H1 (cell line): ENCODE results near the gene TTC3. TPM values are rescaled to one million over a fixed set of nuclear protein-coding genes. Genes with fewer than 3 reads are reported as not detected.
"Not testable (repeated sequence)": the region's sequence is repeated elsewhere in the genome, so short reads cannot be mapped to it uniquely, and the experiment has no call there.

Source experiments
- CTCF ChIA-PET: fragments of 300-600 bp; sonication (Branson Sonifier 250); formaldehyde crosslinking; loops from one replicate; lab custom pipeline; 2021; ENCODE audit not compliant: partially characterized antibody; lab: Charles Lee
- POLR2A ChIA-PET: fragments of 300-600 bp; sonication (Branson Sonifier 250); formaldehyde crosslinking; loops from one replicate; lab custom pipeline; 2021; ENCODE audit warnings: inconsistent platforms; ENCODE audit not compliant: partially characterized antibody; lab: Charles Lee
- DNase-seq, 2 experiments: peaks; one replicate each; pipeline versions ENCODE4 v3.0.0 to v3.0.0-alpha.2; 2010 to 2022; ENCODE audit warnings: low spot score in 2 of 2, low read depth in 1 of 2, mixed read lengths in 1 of 2
- FAIRE-seq: peaks from 2 replicates; lab custom pipeline; 2011; peaks lifted over from hg19 to GRCh38; lab: Jason Lieb, UNC
- H2AFZ ChIP-seq: 2 replicates; pipeline ENCODE4 v1.8.1; 2012; ENCODE audit warnings: low read length, inconsistent platforms
- H2AK5ac ChIP-seq: 2 replicates; pipeline ENCODE4 v1.6.1; 2013; ENCODE audit warnings: low read depth, low read length
- H2BK120ac ChIP-seq: replicated peaks from 2 replicates; pipeline ENCODE3; 2013; ENCODE audit warnings: low read depth, low read length, inconsistent platforms
- H2BK12ac ChIP-seq: 2 replicates; pipeline ENCODE4 v1.6.1; 2013; ENCODE audit warnings: low read depth, low read length
- H2BK15ac ChIP-seq: 2 replicates; pipeline ENCODE4 v1.6.1; 2013; ENCODE audit warnings: low read length
- H2BK20ac ChIP-seq: 2 replicates; pipeline ENCODE4 v1.6.1; 2013; ENCODE audit warnings: low read length
- H2BK5ac ChIP-seq: 2 replicates; pipeline ENCODE4 v1.6.1; 2013; ENCODE audit warnings: low read depth, low read length
- H3K14ac ChIP-seq: 2 replicates; pipeline ENCODE4 v1.6.1; 2013; ENCODE audit warnings: inconsistent platforms; ENCODE audit not compliant: insufficient read length
- H3K18ac ChIP-seq: 2 replicates; pipeline ENCODE4 v1.6.1; 2013; ENCODE audit warnings: low read length; ENCODE audit errors: extremely low read depth
- H3K23ac ChIP-seq: 2 replicates; pipeline ENCODE4 v1.6.1; 2013; ENCODE audit warnings: inconsistent platforms; ENCODE audit not compliant: insufficient read length
- H3K23me2 ChIP-seq: 2 replicates; pipeline ENCODE4 v1.6.1; 2013; ENCODE audit warnings: low read depth, low read length
- H3K27ac ChIP-seq: 2 replicates; pipeline ENCODE4 v1.6.1; 2011; ENCODE audit warnings: low read depth, low read length, inconsistent platforms
- H3K27me3 ChIP-seq, 4 experiments: replicated peaks in 1 of 4; 1 replicate in 1 of 4; 2 replicates in 3 of 4; pipeline versions ENCODE4 v1.6.1 to v1.8.1; 2011 to 2013; ENCODE audit warnings: low read length in 3 of 4, mild to moderate bottlenecking in 3 of 4, inconsistent platforms in 2 of 4, mixed read lengths in 2 of 4, moderate library complexity in 1 of 4; ENCODE audit not compliant: control insufficient read depth in 3 of 4, insufficient read depth in 3 of 4; ENCODE audit errors: extremely low read depth in 1 of 4
- H3K36me3 ChIP-seq, 4 experiments: 2 replicates each; pipeline versions ENCODE4 v1.6.1 to v1.8.1; 2011 to 2013; ENCODE audit warnings: mild to moderate bottlenecking in 4 of 4, low read length in 3 of 4, moderate library complexity in 2 of 4, control low read depth in 1 of 4, inconsistent platforms in 1 of 4; ENCODE audit not compliant: insufficient read depth in 4 of 4, control insufficient read depth in 2 of 4
- H3K4ac ChIP-seq: replicated peaks from 2 replicates; pipeline ENCODE3; 2013; ENCODE audit warnings: low read length, low read depth, mixed read lengths, inconsistent platforms; ENCODE audit not compliant: insufficient read length
- H3K4me1 ChIP-seq, 4 experiments: replicated peaks in 1 of 4; 1 replicate in 1 of 4; 2 replicates in 3 of 4; pipeline versions ENCODE4 v1.6.1 to v1.8.1; 2011 to 2013; ENCODE audit warnings: low read length in 3 of 4, inconsistent platforms in 2 of 4, mixed read lengths in 1 of 4; ENCODE audit not compliant: insufficient read depth in 4 of 4, control insufficient read depth in 3 of 4
- H3K4me2 ChIP-seq, 2 experiments: 2 replicates each; pipeline versions ENCODE4 v1.6.1 to v1.8.1; 2011 to 2013; ENCODE audit warnings: low read depth in 2 of 2, low read length in 2 of 2, control low read depth in 1 of 2, inconsistent platforms in 1 of 2, mild to moderate bottlenecking in 1 of 2; ENCODE audit not compliant: insufficient read depth in 1 of 2
- H3K4me3 ChIP-seq, 4 experiments: fragments of 200-600, 300-600 bp in 1 of 4; sonication (generic), shearing (Covaris generic), sonication (Bioruptor Twin) in 1 of 4; 2 replicates each; pipeline versions ENCODE4 v1.5.1 to v1.8.1; 2011 to 2016; ENCODE audit warnings: low read length in 4 of 4, low read depth in 3 of 4, control low read depth in 2 of 4, inconsistent platforms in 2 of 4, mild to moderate bottlenecking in 2 of 4, mixed read lengths in 1 of 4, moderate library complexity in 1 of 4; ENCODE audit not compliant: insufficient read depth in 2 of 4; ENCODE audit errors: extremely low read depth in 1 of 4
- H3K56ac ChIP-seq: replicated peaks from 2 replicates; pipeline ENCODE3; 2013; ENCODE audit warnings: low read depth, mild to moderate bottlenecking, mixed read lengths, low read length, inconsistent platforms; ENCODE audit not compliant: insufficient read length
- H3K79me1 ChIP-seq: 2 replicates; pipeline ENCODE4 v1.6.1; 2013; ENCODE audit warnings: low read depth, low read length, control low read depth
- H3K79me2 ChIP-seq, 2 experiments: 2 replicates each; pipeline versions ENCODE4 v1.6.1 to v1.8.1; 2012 to 2013; ENCODE audit warnings: low read length in 2 of 2, mild to moderate bottlenecking in 2 of 2, inconsistent platforms in 1 of 2; ENCODE audit not compliant: insufficient read depth in 2 of 2, control insufficient read depth in 1 of 2
- H3K9ac ChIP-seq, 4 experiments: replicated peaks in 1 of 4; 1 replicate in 1 of 4; 2 replicates in 3 of 4; pipeline versions ENCODE4 v1.6.1 to v1.8.1; 2011 to 2013; ENCODE audit warnings: low read depth in 3 of 4, low read length in 3 of 4, control low read depth in 2 of 4, mild to moderate bottlenecking in 2 of 4, moderate library complexity in 2 of 4, inconsistent platforms in 1 of 4; ENCODE audit errors: extremely low read depth in 1 of 4
- H3K9me3 ChIP-seq, 2 experiments: 2 replicates each; pipeline versions ENCODE4 v1.6.1 to v1.8.1; 2012 to 2013; ENCODE audit warnings: mild to moderate bottlenecking in 2 of 2, moderate library complexity in 2 of 2, control low read depth in 1 of 2, inconsistent platforms in 1 of 2, low read depth in 1 of 2, low read length in 1 of 2, mixed read lengths in 1 of 2; ENCODE audit not compliant: insufficient read depth in 2 of 2
- H4K20me1 ChIP-seq, 2 experiments: replicated peaks in 1 of 2; 2 replicates each; pipeline versions ENCODE3 to v1.8.1; 2011 to 2013; ENCODE audit warnings: inconsistent platforms in 2 of 2, low read length in 2 of 2, mild to moderate bottlenecking in 1 of 2; ENCODE audit not compliant: insufficient read depth in 2 of 2, control insufficient read depth in 1 of 2
- H4K5ac ChIP-seq: 2 replicates; pipeline ENCODE4 v1.6.1; 2013; ENCODE audit warnings: low read length, low read depth, mixed read lengths, inconsistent platforms; ENCODE audit not compliant: insufficient read length
- H4K8ac ChIP-seq: 2 replicates; pipeline ENCODE4 v1.8.0; 2013; ENCODE audit warnings: mild to moderate bottlenecking, moderate library complexity, low read length, inconsistent platforms; ENCODE audit not compliant: insufficient read depth; ENCODE audit errors: extremely low read depth
- H4K91ac ChIP-seq: replicated peaks from 2 replicates; pipeline ENCODE3; 2013; ENCODE audit warnings: low read length, mixed read lengths, inconsistent platforms; ENCODE audit not compliant: insufficient read length
- CREB1 ChIP-seq: IDR thresholded peaks from 2 replicates; pipeline ENCODE4 v1.6.1; 2012; ENCODE audit warnings: inconsistent platforms
- CTCF ChIP-seq, 3 experiments: IDR thresholded peaks; 1 replicate in 2 of 3; 2 replicates in 1 of 3; pipeline versions ENCODE4 v1.5.1 to v1.6.1; 2011; ENCODE audit warnings: low read length in 3 of 3, mild to moderate bottlenecking in 3 of 3, inconsistent platforms in 2 of 3, low read depth in 1 of 3, moderate library complexity in 1 of 3; ENCODE audit not compliant: insufficient read depth in 1 of 3; ENCODE audit errors: control extremely low read depth in 1 of 3
- POLR2AphosphoS5 ChIP-seq: IDR thresholded peaks from 2 replicates; pipeline ENCODE4 v1.6.1; 2011; ENCODE audit warnings: low read depth, low read length
- USF2 ChIP-seq: IDR thresholded peaks from 2 replicates; pipeline ENCODE4 v1.6.1; 2011; ENCODE audit warnings: low read length, improper control_type of control experiment
- WGBS, 2 experiments: shearing (Covaris generic) in 1 of 2; methylation state at CpG; one replicate each; pipeline versions ENCODE4 v1.1.6 to v1.1.7; 2013 to 2015; ENCODE audit warnings: low lambda C conversion rate in 2 of 2, mixed read lengths in 2 of 2, inconsistent platforms in 1 of 2, low coverage in 1 of 2, missing lambda C conversion rate in 1 of 2; ENCODE audit not compliant: insufficient replicate concordance in 2 of 2, insufficient coverage in 1 of 2, insufficient read length in 1 of 2; ENCODE audit errors: extremely low coverage in 1 of 2, missing lambda C conversion rate in 1 of 2; 5-methylcytosine and 5-hydroxymethylcytosine counted together
- polyA plus RNA-seq, 7 experiments: library from polyadenylated mRNA; depleted of rRNA in 3 of 7; stranded (reverse) in 5 of 7; unstranded in 2 of 7; fragments of >200 nt in 5 of 7; fragments of 200-250 nt in 2 of 7; gene quantifications; 1 replicate in 5 of 7; 2 replicates in 1 of 7; 4 replicates in 1 of 7; pipeline versions ENCODE4 v1.2.1 to v1.2.3, GENCODE V29; 2011 to 2013; ENCODE audit warnings: missing spikeins in 2 of 7, mixed read lengths in 2 of 7
- total RNA-seq: library from RNA; stranded (reverse); fragmentation: NEBNext Ultra II Directional; extraction: Animal tissue kit (Norgen Biotek cat#: 25700); gene quantifications from 2 replicates; pipeline ENCODE4 v1.2.1, GENCODE V29; 2021

The TTC3 gene
- total and polyA plus RNA-seq, 2 of the 8 experiments (the other 6 are each of a cell fraction or from before 2014, with no cell fraction given): 11.0 to 36.2 TPM

GRCh38 chr21:37220981-37221664 lies 148.1 kb downstream of the TTC3 start (continued):
- peak; percentile 79 for TF ChIP-seq USF2
- TF ChIP-seq CTCF (IDR thresholded peaks at IDR 0.05; ENCODE audit: control extremely low read depth in 1 of 3, insufficient read depth in 1 of 3, low read depth in 1 of 3, low read length in 3 of 3): peak in 2 of 3 experiments; percentile 32 to 35; a peak in 3 of 4 replicates
- peak; percentile 71 for TF ChIP-seq POLR2AphosphoS5
- TF ChIP-seq CREB1: 0 out of 2 replicates have a peak, but pooled peaks have one; percentile 21
- TF ChIP-seq, all 59 proteins: peak for 10

- H3K23me2 ChIP-seq, H3K27ac ChIP-seq, CTCF ChIA-PET, H3K56ac ChIP-seq, H3K23ac ChIP-seq, H3K4me2 ChIP-seq, H2BK12ac ChIP-seq, H4K20me1 ChIP-seq, H4K8ac ChIP-seq, H3K9ac ChIP-seq, H2BK15ac ChIP-seq, H3K18ac ChIP-seq, H4K91ac ChIP-seq, H2BK20ac ChIP-seq, DNase-seq, H3K79me2 ChIP-seq, POLR2A ChIA-PET, H3K14ac ChIP-seq, H2BK5ac ChIP-seq, H3K27me3 ChIP-seq, H4K5ac ChIP-seq, H3K79me1 ChIP-seq, FAIRE-seq, H2AK5ac ChIP-seq, H3K4me1 ChIP-seq, H3K9me3 ChIP-seq, H3K4ac ChIP-seq, H2BK120ac ChIP-seq, H3K4me3 ChIP-seq, H2AFZ ChIP-seq: not testable (repeated sequence)
- peaks cover 14 to 41% (median 29%) of the 10 kb centered on the region in 4 experiments; a peak in 7 of 8 replicates for H3K36me3 ChIP-seq
- 89% methylated on average over 3 of the region's 3 CpGs; no CpG with 5 or more reads in 1 of the 2 experiments for WGBS, 2 experiments
Measured at GRCh38 chr21:37222248-37222647, 149.2 kb downstream of the TTC3 start.
